Cardiac muscle cell (in vitro differentiated cells and primary cell): Measurements from ENCODE around the gene NAA38. TPM values are rescaled to one million over a fixed set of nuclear protein-coding genes. Genes with fewer than 3 reads are reported as not detected.
"Not testable (repeated sequence)": the region's sequence is repeated elsewhere in the genome, so short reads cannot be mapped to it uniquely, and the experiment has no call there.

Source experiments
- DNase-seq, 2 donors: peaks; one replicate each; pipeline versions ENCODE4 v3.0.0 to v3.0.0-alpha.2; 2010 to 2017; ENCODE audit warnings: low read depth in 1 of 2, low spot score in 1 of 2
- H3K27ac ChIP-seq: fragments of 200-600 bp; sonication (generic); 2 replicates; pipeline ENCODE4 v1.5.1; 2016
- H3K27me3 ChIP-seq: fragments of 200-600 bp; sonication (generic); 2 replicates; pipeline ENCODE4 v1.6.0; 2016; ENCODE audit warnings: control low read depth
- H3K36me3 ChIP-seq: fragments of 200-600 bp; sonication (generic); 2 replicates; pipeline ENCODE4 v1.5.1; 2016; ENCODE audit warnings: control low read depth
- H3K4me1 ChIP-seq: fragments of 200-600 bp; sonication (generic); 2 replicates; pipeline ENCODE4 v1.8.1; 2017; ENCODE audit warnings: low read depth, mild to moderate bottlenecking, mixed run types
- H3K4me3 ChIP-seq: fragments of 200-600 bp; sonication (generic); 2 replicates; pipeline ENCODE4 v1.5.1; 2016; ENCODE audit warnings: mild to moderate bottlenecking
- H3K9me3 ChIP-seq: fragments of 200-600 bp; sonication (generic); 2 replicates; pipeline ENCODE4 v1.5.1; 2017; ENCODE audit warnings: low read depth, mild to moderate bottlenecking, control low read depth
- CTCF ChIP-seq: IDR thresholded peaks from 2 replicates; pipeline ENCODE4 v1.5.1; 2012; ENCODE audit warnings: low read depth, mild to moderate bottlenecking, low read length
- polyA plus RNA-seq: library from polyadenylated mRNA; unstranded; fragments of >200 nt; fragmentation: Nextera tagmentation; extraction: Ambion mirVana; gene quantifications from 2 replicates; pipeline ENCODE4 v1.2.1, GENCODE V29; 2016
- total RNA-seq: library from RNA; depleted of rRNA; stranded (reverse); fragments of >200 nt; gene quantifications from 2 replicates; pipeline ENCODE4 v1.2.3, GENCODE V29; 2016

NAA38 gene
- total and polyA plus RNA-seq, 2 experiments from 2014 or later, result 107 to 168 TPM

GRCh38 chr17:7816926-7817642 is 40.3 kb downstream of the NAA38 start:
- no peak for TF ChIP-seq CTCF
- Histone ChIP-seq H3K27me3 (no peaks in the 10 kb centered on the region), H3K36me3 (no peaks in the 10 kb centered on the region), H3K27ac (peak overlapping the region; percentile 77), H3K4me3 (no peak overlapping the region), H3K4me1 (peaks cover 11% of the 10 kb centered on the region), H3K9me3 (no peaks in the 10 kb centered on the region)
- peak in 1 of 2 donors; percentile 21 for DNase-seq

- Histone ChIP-seq H3K4me1 (peaks cover 11% of the 10 kb centered on the region), H3K9me3 (no peaks in the 10 kb centered on the region), H3K27me3 (no peaks in the 10 kb centered on the region), H3K36me3 (no peaks in the 10 kb centered on the region), H3K4me3 (no peak overlapping the region), H3K27ac (no peak overlapping the region)
- no peak for DNase-seq
- no peak for TF ChIP-seq CTCF
Measured at GRCh38 chr17:7814969-7815368, 42.4 kb downstream of the NAA38 start.

GRCh38 chr17:7811251-7811650 is 46.1 kb downstream of the NAA38 start:
- TF ChIP-seq CTCF, result no peak
- no peaks in the 10 kb centered on the region for H3K27me3 ChIP-seq
- H3K4me3 ChIP-seq, result no peak overlapping the region
- no peak overlapping the region for H3K27ac ChIP-seq
- no peaks in the 10 kb centered on the region for H3K36me3 ChIP-seq
- no peak for DNase-seq
- H3K4me1 ChIP-seq, result no peaks in the 10 kb centered on the region
- no peaks in the 10 kb centered on the region for H3K9me3 ChIP-seq

- DNase-seq, result peak in 1 of 2 donors; percentile 55
- not testable (repeated sequence) for H3K4me1 ChIP-seq, H3K27me3 ChIP-seq, H3K27ac ChIP-seq, H3K4me3 ChIP-seq, H3K9me3 ChIP-seq, H3K36me3 ChIP-seq
Measured at GRCh38 chr17:7809791-7810343, 47.5 kb downstream of the NAA38 start.

GRCh38 chr17:7809086-7809790 is 48.1 kb downstream of the NAA38 start:
- DNase-seq, result no peak
- Histone ChIP-seq H3K9me3 (no peaks in the 10 kb centered on the region), H3K27me3 (no peaks in the 10 kb centered on the region), H3K36me3 (no peaks in the 10 kb centered on the region), H3K4me3 (no peak overlapping the region), H3K27ac (no peak overlapping the region), H3K4me1 (no peaks in the 10 kb centered on the region)
- TF ChIP-seq CTCF, result no peak

GRCh38 chr17:7807206-7807605 is 50.2 kb downstream of the NAA38 start:
- H3K27me3 ChIP-seq, result no peaks in the 10 kb centered on the region
- H3K27ac ChIP-seq, result no peak overlapping the region
- no peak overlapping the region for H3K4me3 ChIP-seq
- no peaks in the 10 kb centered on the region for H3K36me3 ChIP-seq
- DNase-seq, result no peak
- H3K4me1 ChIP-seq, result no peaks in the 10 kb centered on the region
- TF ChIP-seq CTCF, result no peak
- no peaks in the 10 kb centered on the region for H3K9me3 ChIP-seq
